Psoas muscle (tissue), 8 donors: Measurements from ENCODE around the gene TRIM52. TPM values are rescaled to one million over a fixed set of nuclear protein-coding genes. Genes with fewer than 3 reads are reported as not detected.

ENCODE experiments used
- ATAC-seq, 4 donors: fragments of 200-7000 bp; cut with Tn5 transposase; one replicate each; pipeline ENCODE4 v1.9.1; 2020; ENCODE audit warnings: moderate library complexity in 3 of 4, mild to moderate bottlenecking in 2 of 4
- DNase-seq, 2 donors: peaks; one replicate each; pipeline ENCODE4 v3.0.0-alpha.2; 2020
- H3K27ac ChIP-seq: fragments of 200-600 bp; one replicate; pipeline ENCODE4 v1.8.0; 2022
- H3K27me3 ChIP-seq, 3 donors: fragments of 200-600 bp in 1 of 3; one replicate each; pipeline versions ENCODE4 v1.6.1 to v1.8.0; 2013 to 2022; ENCODE audit warnings: low read length in 2 of 3, mild to moderate bottlenecking in 2 of 3, moderate library complexity in 1 of 3; ENCODE audit not compliant: insufficient read depth in 3 of 3
- H3K36me3 ChIP-seq, 2 donors: fragments of 200-600 bp in 1 of 2; one replicate each; pipeline versions ENCODE4 v1.6.1 to v1.8.0; 2013 to 2022; ENCODE audit warnings: low read depth in 1 of 2, mild to moderate bottlenecking in 1 of 2, moderate library complexity in 1 of 2; ENCODE audit not compliant: insufficient read depth in 1 of 2
- H3K4me1 ChIP-seq: fragments of 200-600 bp; one replicate; pipeline ENCODE4 v1.8.0; 2022
- H3K4me3 ChIP-seq: fragments of 200-600 bp; one replicate; pipeline ENCODE4 v1.8.0; 2022; ENCODE audit warnings: mild to moderate bottlenecking
- H3K9me3 ChIP-seq: fragments of 200-600 bp; one replicate; pipeline ENCODE4 v1.8.0; 2022
- CTCF ChIP-seq: fragments of 200-600 bp; IDR thresholded peaks from one replicate; pipeline ENCODE4 v1.8.0; 2022; ENCODE audit warnings: antibody characterized with exemption
- WGBS, 3 donors: extraction: QIAGEN DNeasy Blood & Tissue Kit; methylation state at CpG; one replicate each; pipeline versions ENCODE4 v1.1.6 to v1.1.7; 2013; 5-methylcytosine and 5-hydroxymethylcytosine counted together
- intact Hi-C, 2 donors: fragments of 100-400 bp; cut with DNase I; formaldehyde crosslinking; loops; one replicate each; pipeline versions ENCODE4 v1.11.0 to v1.14.2; 2022
- polyA plus RNA-seq, 3 donors: library from polyadenylated mRNA; stranded (reverse); fragments of 200-250 nt; gene quantifications; one replicate each; pipeline ENCODE4 v1.2.3, GENCODE V29; 2013
- total RNA-seq, 4 donors: library from RNA; stranded (reverse); fragmentation: NEBNext Ultra II Directional in 2 of 4; extraction: Animal tissue kit (Norgen Biotek cat#: 25700) in 2 of 4; gene quantifications; one replicate each; pipeline versions ENCODE4 v1.2.1 to v1.2.4, GENCODE V29; 2021 to 2023
- donor health status: healthy with polysubstance abuse.
- donor health status: DM: no; HTN: no; CAD: no; lungs with moderate emphysema.
- donor health status: Bipolar disorder and iron deficiency.
- donor health status: healthy.
- donor health status: DM: yes; HTN: yes; CAD: no.
- donor health status: DM: no; HTN: no; CAD: no.
- donor health status: DM: no; HTN: no; CAD: no.
- donor health status: DM: yes; HTN: yes; CAD: no.

TRIM52 gene
- total and polyA plus RNA-seq, 7 donors: 1.5 to 17.6 (median 4.9) TPM

- peaks cover 21% of the 10 kb centered on the region for H3K4me1 ChIP-seq
- ATAC-seq: no peak
- intact Hi-C loops: no loop called here
Measured at GRCh38 chr5:181220178-181220515, 40.8 kb downstream of the TRIM52 start.

GRCh38 chr5:181219262-181220177 is 41.4 kb downstream of the TRIM52 start:
- DNase-seq (no peak), ATAC-seq (no peak)
- H3K36me3 ChIP-seq: no peaks in the 10 kb centered on the region
- H3K27me3 ChIP-seq: no peaks in the 10 kb centered on the region
- no peak for TF ChIP-seq CTCF
- intact Hi-C loops: loop anchor here in 1 of 2 donors (1.0 kb wide), 1 partner anchor 12 kb away; no protein-coding TSS in a partner anchor
- no peak overlapping the region for H3K4me3 ChIP-seq
- H3K27ac ChIP-seq: peak overlapping the region; percentile 24
- WGBS, 3 donors: 77 to 80% (median 79%) methylated on average over 49 of the region's 49 CpGs
- H3K9me3 ChIP-seq: no peaks in the 10 kb centered on the region
- peaks cover 15% of the 10 kb centered on the region for H3K4me1 ChIP-seq

More at GRCh38 chr5:181220178-181220515, 40.8 kb downstream of the TRIM52 start:
- DNase-seq: no peak
- no peaks in the 10 kb centered on the region for H3K9me3 ChIP-seq
- WGBS, 3 donors: 86 to 92% (median 91%) methylated on average over 10 of the region's 10 CpGs
- no peak for TF ChIP-seq CTCF
- no peaks in the 10 kb centered on the region for H3K27me3 ChIP-seq
- H3K27ac ChIP-seq: no peak overlapping the region
- no peak overlapping the region for H3K4me3 ChIP-seq
- no peaks in the 10 kb centered on the region for H3K36me3 ChIP-seq

GRCh38 chr5:181218795-181219124 is 42.2 kb downstream of the TRIM52 start:
- H3K9me3 ChIP-seq: no peaks in the 10 kb centered on the region
- TF ChIP-seq CTCF: no peak
- WGBS, 3 donors: 24 to 38% (median 37%) methylated on average over 10 of the region's 10 CpGs
- peak overlapping the region; percentile 75 for H3K27ac ChIP-seq
- H3K36me3 ChIP-seq: no peaks in the 10 kb centered on the region
- no peak for ATAC-seq
- intact Hi-C loops: loop anchor here in 1 of 2 donors (1.0 kb wide), 1 partner anchor 11 kb away; no protein-coding TSS in a partner anchor
- peak overlapping the region; percentile 66 for H3K4me3 ChIP-seq
- no peak for DNase-seq
- H3K27me3 ChIP-seq: no peaks in the 10 kb centered on the region
- H3K4me1 ChIP-seq: peaks cover 12% of the 10 kb centered on the region

- 5 to 13% (median 8%) methylated on average over 13 of the region's 13 CpGs for WGBS, 3 donors
- DNase-seq (no peak), ATAC-seq (peak in 3 of 4 donors; percentile 1 to 10 (median 2))
- H3K36me3 ChIP-seq: no peaks in the 10 kb centered on the region
- intact Hi-C loops: no loop called here
- TF ChIP-seq CTCF: no peak
- H3K27ac ChIP-seq: peak overlapping the region; percentile 75
- no peaks in the 10 kb centered on the region for H3K27me3 ChIP-seq
- H3K4me3 ChIP-seq: peak overlapping the region; percentile 66
- no peaks in the 10 kb centered on the region for H3K9me3 ChIP-seq
- H3K4me1 ChIP-seq: peaks cover 23% of the 10 kb centered on the region
Measured at GRCh38 chr5:181217803-181218062, 43.2 kb downstream of the TRIM52 start.
